ENCODE measurements around the gene ADK.
"Not testable (repeated sequence)": the region's sequence is repeated elsewhere in the genome, so short reads cannot be mapped to it uniquely, and the experiment has no call there.

Gene ADK

DNA sequence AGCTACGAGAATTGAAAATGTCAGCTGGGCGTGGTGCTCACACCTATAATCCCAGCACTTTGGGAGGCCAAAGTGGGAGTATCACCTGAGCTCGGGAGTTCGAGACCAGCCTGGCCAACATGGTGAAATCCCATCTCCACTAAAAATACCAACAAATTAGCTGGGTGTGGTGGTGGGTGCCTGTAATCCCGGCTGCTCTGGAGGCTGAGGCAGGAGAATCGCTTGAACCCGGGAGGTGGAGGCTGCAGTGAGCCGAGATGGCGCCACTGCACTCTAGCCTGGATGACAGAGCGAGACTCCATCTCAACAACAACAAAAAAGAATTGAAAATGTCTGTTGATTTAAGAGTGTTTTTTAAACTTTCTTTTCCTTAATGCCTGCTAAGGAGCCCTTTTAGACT, 4.0 kb upstream of the ADK start:
- DNase-seq = not testable (repeated sequence)

DNA sequence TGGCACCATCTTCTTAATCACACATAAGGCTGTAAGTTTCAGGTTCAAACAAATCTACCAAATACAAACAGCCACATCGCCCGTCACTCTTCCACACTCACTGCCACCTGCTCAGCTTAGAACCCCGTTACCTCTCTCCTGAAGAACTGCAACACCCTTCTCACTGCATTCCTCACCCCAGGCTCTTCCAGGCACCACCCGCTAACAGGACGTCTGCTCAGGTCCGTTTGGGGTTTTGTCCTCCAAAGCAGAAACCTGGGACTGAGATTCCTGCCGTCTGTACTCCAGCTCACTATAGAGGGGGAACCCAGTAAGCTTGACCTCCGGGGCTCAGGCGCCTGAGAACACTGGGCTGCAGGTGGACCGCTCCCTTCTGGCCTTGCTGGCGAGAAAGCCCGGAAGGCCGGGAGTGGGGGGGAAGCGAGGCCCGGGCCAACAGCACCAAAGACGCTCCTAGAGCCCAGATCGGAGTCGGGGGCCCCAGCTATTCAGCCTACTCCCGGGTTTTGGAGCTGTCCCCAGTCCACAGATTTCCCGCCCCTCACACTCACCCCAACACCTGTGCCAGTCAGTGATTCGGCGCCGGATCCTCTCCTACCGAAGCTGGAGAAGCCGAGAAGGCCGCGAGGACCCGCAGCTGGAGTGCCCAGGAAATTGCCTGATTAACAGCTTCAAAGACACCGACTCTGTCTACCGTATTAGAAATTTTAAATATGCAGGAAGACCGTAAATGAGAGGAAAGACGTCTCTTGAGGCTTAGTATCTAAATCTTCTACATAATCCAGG, 624 bp upstream of the ADK start, which contains the start of gene AP3M1:
AP3M1 (minus strand) TSS at position 625 of the 786 bp plus-strand sequence. CDS start 12,449 bp downstream, outside the sequence.
- peak; percentile 70 for DNase-seq

DNA sequence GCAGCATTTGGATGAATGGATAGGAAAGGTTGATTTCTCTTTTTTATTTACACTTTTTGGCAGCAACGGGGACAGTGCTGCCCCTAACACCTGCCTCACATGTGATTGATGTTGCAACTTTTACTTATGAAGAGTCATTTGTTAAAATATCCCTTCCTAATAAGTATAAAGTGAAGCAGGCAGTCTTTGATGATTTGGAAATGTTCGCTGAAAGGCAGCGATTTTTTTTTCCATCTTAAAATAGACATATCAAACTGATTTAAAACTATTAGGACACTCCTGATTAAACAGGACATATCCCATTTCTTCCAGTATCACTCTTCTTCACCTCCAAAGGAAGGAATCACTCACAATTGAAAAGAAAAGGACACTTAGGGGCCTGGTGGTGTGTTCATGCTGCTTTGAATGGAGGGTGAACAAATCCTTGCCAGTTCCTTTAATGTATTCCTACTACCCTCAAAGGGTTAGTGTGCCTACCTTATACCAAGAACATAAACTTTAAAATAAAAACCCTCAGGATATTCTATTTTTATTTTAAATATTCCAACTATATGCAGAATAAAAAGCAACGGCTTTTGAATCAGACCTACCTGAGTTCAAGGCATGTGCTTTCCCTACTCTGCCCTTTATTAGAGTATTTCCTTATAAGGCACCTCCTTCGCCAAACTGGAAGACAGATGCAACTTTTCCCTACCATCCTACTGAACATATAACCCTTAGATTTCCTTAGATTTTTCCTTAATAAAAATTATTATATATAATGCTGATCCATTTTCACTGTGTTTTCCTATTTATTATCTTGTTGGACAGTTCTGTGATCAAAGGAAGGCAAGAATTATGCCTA, 1.1 kb downstream of the ADK start:
- DNase-seq = no peak

- no peak for DNase-seq
These were observed 2.1 kb downstream of the ADK start for GRCh38 chr10:74153123-74153522.

DNA sequence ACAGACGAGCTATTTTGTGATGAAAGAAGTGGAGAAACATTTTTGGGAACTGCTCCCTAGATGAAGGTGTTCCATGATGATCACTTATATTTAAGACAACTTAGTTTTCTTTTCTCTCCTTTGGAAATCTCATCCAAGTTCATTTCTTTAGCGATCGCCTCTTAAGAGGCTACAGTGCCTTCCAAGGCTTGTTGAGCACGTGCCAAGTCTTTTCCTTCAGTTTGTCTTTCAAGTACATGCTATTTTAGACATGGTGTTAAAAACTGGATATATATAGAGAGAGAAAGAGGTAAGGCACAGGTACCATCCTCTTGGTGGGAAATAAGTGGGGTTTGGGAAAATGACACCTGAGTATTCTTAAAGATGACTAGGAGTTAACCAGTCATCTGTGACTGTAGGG, 2.7 kb downstream of the ADK start:
- no peak for DNase-seq

DNA sequence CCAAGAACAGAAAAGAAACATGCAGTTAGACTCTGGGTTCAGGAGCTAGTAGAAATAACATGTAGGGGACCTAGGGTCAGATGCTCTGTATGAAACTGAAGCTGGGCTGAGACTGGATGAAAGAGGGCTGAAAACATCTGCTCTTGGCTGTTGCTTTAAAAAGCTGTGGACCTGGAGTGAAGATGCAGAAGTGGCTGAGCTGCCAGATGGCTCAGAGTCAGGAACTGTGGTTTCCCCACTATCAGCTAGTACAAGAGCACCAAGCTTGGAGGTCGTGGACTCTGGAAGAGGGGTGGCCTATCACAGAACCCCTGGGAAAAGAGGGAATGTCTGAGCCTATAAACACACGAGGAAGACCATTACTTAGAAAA, 5.9 kb downstream of the ADK start:
- DNase-seq = no peak

GRCh38 chr10:74160013-74160412, 9.0 kb downstream of the ADK start:
- DNase-seq = no peak

DNA sequence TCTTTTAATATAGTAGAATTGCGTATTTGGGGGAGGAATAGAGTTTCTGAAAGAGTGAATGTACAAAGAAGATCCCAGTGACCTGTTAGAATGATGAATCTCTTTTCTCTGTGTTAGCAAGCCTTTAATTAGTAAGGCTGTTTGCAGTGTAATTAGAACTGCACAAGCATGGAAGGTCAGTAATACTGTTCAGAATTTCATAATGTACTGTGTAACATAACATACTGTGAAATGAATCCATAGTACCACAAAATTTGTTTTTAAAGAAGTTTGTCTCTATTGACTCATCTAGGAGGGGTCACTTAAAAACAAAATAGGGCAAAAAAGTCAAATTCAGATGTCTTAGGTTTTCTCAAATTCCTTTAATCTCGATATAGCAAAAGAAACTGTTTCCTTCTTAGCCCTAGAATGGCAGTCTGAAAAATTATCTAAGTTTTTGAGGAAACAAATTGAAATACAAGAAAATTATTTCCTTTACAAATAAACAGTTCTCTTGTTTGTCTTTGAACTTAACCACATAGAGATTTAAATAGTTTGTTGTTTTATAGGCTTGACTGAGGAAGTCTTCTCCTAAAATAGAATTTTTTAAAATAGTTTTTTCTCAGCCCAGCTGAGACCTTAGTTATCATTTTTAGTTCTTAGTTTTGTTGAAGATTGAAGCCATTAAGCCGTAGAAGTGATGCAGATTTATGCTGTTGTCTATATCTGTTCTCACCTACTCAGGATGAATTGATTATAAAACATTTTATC, 12.5 kb downstream of the ADK start:
- no peak for DNase-seq

DNA sequence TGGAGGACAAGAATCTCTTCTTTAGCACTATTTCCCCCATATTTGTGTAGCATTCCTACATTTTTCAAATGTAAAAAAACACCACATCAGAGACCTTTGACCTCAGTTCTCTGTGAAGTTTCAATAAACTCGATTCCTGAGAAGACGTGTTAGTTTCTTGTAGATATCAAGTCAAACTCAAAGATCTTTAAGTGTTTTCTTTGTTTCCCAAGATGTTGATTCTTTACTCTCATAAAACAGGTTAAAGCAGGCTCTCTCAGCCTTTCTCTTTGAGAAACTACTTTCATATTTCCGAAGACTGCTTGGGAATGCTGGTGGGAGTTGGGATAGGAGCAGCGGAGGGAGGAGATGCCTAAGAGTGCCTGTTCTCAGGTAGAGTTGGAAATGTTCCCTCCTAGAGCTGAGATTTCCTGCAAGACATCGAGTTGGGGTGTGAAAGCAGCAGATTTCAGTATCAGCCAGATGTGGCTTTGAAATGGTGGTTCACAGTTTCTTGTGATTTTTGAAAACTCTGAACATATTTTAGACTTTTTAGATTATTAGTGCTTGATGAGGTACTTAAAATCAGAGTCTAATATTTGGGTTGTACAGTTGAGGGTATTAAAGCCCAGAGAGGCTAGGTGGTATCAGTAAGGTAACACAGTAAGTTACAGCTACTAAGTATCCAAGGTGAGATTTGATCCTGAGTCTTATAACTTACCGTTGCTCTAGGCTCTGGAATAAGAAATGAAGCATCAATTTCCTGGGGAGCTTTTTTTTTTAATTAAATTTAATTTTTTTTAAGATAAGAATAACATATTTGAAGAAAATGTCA, 13.9 kb downstream of the ADK start:
- no peak for DNase-seq

DNA sequence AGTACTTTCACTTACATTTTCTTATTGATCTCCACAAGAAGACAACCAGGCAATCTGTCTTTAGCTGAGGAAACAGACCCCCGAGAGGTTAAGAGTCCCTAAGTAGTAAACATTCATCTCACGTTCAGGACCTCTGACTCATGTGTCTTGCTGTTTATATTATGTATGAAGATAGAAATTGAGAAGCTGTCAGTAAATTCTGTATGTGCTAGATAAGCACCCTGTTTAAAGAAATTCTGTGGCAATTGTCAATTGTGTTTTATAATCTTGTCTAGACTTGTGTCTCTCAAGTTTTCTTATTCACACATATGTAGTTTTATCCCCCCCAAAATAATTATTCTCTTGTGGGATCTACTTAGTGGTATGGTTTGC, 14.5 kb downstream of the ADK start:
- no peak for DNase-seq

- DNase-seq = no peak
These were observed 16.4 kb downstream of the ADK start for GRCh38 chr10:74167443-74167842.

DNA sequence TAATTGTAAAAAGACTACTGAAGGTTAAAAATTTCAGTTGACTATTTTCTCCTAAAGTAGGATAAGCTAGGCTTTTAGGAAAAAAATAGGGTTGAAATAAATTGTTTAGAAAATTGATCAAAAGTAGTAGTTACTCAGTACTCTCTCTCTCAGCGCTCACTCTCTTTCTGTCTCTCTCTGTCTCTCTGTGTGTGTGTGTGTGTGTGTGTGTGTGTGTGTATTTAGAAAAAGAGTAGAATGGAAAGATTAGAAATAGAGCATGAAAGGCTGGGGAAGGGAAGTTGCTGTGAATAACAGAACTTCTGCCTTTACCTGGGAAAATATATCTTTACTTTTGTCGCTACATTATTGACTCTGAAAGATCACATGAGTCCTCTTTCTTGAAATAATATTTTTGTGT, 20.6 kb downstream of the ADK start:
- DNase-seq = no peak

- no peak for DNase-seq
These were observed 23.5 kb downstream of the ADK start for GRCh38 chr10:74174521-74174920.

- no peak for DNase-seq
These were observed 24.7 kb downstream of the ADK start for GRCh38 chr10:74175510-74176379.

DNA sequence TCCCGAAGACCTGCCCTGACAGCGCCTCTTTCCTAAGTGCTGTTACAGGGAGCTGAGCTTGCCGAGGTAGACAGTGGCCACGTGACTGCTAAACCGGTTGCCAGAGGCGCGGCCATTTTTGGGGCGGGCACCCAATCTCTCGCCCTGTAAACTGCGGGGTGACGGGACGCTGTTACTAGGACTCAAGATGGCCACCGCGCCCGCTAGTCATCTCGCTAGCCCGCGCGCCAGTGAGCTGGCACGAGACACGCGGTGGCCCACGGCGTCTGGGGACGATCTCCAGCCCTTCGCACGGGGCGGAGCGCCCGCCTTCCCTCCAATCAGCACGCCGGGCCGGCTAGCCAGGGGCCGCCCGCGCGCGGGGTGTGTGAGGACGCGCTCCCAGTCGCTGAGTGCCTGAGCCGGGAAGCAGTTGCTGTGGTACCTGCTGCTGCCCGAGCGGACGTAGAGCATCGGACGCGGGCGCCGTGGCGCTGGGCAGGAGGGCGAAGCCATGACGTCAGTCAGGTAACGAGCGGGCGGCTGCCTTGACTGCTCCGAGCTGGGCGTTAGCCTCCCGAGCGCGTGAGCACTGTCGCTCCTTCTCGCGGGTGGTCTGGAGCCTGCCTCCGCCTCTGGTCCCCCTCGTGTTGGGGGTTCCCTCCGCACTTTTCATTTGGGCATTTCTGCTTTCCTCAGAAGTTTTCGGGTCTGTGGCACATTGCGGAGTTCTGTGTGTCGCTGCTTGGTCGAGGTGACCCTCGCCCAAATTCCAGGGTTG, 25.5 kb downstream of the ADK start:
- DNase-seq = peak; percentile 94

GRCh38 chr10:74177140-74177677, 26.2 kb downstream of the ADK start:
- peak; percentile 18 for DNase-seq

- DNase-seq = no peak
These were observed 27.2 kb downstream of the ADK start for GRCh38 chr10:74178042-74178791.

- no peak for DNase-seq
These were observed 28.2 kb downstream of the ADK start for GRCh38 chr10:74179111-74179710.

- DNase-seq = no peak
These were observed 35.7 kb downstream of the ADK start for GRCh38 chr10:74186678-74187077.

All from activated CD4-positive, alpha-beta T cell treated with anti-CD3 and anti-CD28 coated beads for 1 hour (primary cell).